HG02943 (cell line): ENCODE data around the gene DHX9.

Experiments
- ATAC-seq: cut with Tn5 transposase; IDR thresholded peaks from one replicate; pipeline ENCODE4 v1.9.1; 2021; ENCODE audit warnings: mild to moderate bottlenecking, low read depth, moderate library complexity; ENCODE audit not compliant: unreplicated experiment

The DHX9 gene

DNA sequence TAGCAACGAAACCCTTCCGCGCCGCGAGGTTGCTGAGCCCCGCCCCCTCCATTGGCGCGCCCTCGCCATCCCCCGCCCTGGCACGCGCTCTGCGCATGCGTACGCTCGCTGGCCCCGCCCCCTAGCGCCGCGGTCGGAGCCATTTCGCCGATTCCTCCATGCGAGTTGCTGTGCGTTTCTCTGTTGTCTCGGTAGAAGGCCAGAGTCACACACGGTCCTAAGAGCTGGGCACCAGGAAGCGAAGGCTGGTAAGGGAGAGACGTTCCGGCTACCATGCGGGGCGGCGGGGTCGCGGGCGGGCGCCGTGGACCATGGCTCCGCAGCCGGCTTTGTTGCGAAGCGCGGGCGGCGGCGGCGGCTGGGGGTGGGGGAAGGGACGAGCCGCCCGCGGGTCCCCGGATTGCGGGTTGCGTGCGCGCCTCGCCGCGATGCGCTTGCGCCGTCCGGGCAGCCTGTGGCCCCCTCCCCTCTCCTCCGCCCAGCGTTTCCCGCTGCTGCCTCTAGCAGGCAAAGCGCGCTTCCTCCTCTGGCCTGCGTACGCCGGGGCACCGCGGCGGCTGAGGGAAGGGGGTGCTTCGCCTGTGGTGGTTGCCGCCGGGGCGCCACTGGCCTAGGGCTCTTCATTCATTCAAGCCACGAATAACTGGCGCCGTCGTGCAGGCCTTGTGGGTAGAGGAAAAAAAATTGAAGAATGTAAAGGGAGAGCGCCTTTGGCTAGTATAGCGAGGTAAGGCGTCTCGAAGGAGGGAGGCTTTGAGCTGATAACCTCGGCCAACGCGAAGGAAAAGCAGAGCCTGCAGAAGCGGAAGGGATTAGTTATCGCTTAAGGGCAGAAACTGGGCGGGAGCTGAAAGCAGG, at the start of gene DHX9:
DHX9 (plus strand) TSS at position 139 of the 858 bp plus-strand sequence. CDS start 3,220 bp downstream, outside the sequence.
- ATAC-seq, result peak; percentile 75

DNA sequence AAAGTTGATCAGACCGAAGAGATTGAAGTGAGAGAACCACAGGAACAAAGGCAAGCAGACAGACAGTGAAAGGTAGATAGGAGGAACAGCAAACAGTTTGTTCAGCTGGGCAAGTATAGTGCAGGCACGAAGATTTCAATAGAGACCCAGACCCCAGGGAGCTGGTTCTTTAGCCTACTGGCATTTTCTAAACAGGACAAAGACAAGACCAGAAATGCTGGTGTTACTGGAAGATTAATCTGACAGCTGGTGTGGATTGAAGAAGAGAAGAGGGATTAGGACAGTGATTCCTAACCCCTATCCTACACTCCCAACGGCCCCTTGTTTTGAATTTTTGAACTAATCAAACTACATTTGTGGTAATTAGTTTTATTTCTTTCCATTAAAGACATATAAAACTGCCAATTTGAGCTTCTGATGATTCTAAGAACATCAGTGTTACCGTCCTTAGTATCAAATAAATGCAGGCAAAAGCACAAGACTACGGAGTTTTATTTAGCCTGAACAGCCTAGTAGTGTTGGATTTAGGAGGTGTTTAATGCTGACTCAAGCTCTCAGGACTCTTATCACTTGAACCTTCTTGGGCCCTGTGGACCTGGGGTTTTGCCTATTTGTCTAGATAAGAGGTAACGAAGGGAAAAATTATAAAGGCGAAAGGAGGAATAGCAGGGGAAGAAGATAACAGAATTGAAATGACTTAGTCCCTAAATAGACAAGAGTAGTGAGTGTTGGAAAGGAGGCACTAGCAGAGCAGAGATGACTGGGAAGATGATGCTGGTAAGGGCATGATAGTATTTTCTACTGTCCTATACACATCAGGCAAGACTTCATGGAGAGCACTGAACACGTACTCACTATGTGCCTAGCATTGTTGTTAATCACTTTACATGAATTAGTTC, 47.6 kb upstream of the DHX9 start:
- ATAC-seq, result no peak

GRCh38 chr1:182794091-182794490, 45.1 kb upstream of the DHX9 start:
- no peak for ATAC-seq

DNA sequence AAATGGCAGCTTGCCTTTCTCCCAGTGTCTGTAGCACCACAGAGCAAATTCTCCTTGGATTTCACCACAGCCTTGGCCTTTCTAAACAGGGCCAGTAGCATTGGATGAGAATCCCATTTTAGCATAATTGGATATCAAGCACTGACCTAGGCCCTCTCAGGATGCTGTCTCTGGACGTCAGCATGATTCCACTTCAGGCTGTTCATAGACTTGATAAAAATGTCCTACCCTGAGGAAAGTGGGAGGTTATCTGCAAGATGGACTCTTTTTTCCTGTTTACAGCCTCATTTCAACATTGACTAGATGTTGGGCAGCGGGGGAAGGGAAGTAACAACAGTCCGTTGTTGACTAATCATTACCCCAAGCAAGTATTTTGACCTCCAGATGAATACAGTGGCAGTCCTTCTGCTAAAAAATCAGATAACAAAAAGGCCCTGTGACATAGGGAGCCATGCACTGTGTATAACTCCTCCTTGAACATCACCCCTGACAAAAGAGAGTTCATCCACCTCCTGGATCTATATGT, 44.4 kb upstream of the DHX9 start:
- ATAC-seq, result no peak

- ATAC-seq, result no peak
Measured at GRCh38 chr1:182795563-182796228, 43.5 kb upstream of the DHX9 start.

GRCh38 chr1:182802006-182802803, 36.9 kb upstream of the DHX9 start:
- ATAC-seq, result no peak

DNA sequence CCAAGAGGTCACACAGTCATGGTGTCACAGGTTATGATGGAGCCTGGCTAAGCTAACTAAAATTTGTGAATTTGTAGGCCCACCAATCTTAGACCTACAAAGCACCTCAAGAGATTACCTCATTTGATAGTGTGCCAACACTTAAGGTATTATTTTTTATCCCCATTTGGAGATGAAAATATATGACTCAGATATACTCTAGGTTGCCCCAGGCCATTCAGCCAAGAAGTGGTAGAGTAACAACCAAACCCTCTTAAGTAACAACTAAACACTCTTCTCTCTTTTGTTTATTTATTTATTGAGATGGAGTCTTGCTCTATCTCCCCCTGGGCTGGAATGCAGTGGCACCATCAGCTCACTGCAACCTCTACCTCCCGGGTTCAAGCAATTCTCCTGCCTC, 35.3 kb upstream of the DHX9 start:
- no peak for ATAC-seq

GRCh38 chr1:182806015-182806678, 33.0 kb upstream of the DHX9 start:
- ATAC-seq, result no peak

GRCh38 chr1:182807907-182808306, 31.2 kb upstream of the DHX9 start:
- ATAC-seq, result no peak

DNA sequence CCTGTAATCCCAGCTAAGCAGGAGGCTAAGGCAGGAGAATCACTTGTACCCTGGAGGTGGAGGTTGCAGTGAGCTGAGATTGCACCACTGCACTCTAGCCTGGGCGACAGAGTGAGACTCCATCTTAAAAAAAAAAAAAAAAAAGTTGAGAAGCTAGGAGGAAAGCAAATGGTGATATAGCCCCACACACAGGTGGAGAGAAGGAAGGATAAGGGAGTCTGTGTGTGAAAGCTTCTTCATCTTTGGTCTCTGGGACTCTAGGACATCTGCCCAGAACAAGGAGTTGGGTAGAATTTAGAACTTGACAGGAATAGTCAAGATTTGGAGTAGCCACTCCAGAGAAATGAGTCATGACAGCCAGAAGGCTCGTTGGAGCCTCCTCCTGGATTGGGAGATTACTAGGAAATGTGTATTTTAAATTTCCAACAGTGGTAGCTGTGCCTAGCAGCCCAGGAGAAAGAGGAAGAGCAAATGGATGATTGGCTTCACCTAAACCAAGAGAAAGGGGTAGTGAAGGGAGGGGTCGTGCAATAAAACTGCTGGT, 29.7 kb upstream of the DHX9 start:
- no peak for ATAC-seq

- ATAC-seq, result no peak
Measured at GRCh38 chr1:182811975-182812722, 27.0 kb upstream of the DHX9 start.

- no peak for ATAC-seq
Measured at GRCh38 chr1:182816863-182817262, 22.3 kb upstream of the DHX9 start.

- no peak for ATAC-seq
Measured at GRCh38 chr1:182817802-182818201, 21.3 kb upstream of the DHX9 start.

GRCh38 chr1:182823220-182823619, 15.9 kb upstream of the DHX9 start:
- ATAC-seq, result no peak

DNA sequence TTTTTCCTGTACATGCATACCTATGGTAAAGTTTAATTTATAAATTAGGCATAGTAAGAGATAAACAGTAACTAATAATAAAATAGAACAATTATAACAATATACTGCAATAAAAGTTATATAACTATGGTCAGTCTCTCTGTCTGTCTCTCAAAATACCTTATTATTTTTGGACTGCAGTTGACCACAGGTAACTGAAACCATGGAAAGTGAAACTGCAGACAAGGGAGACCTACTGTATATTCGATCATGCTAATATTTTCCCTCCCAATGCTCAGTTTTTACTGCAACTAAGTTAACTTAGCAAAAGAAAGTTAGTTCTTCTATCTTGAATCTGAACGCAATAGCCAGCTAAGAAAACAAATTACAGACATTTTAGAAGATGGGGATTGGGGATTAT, 12.3 kb upstream of the DHX9 start:
- ATAC-seq, result no peak

GRCh38 chr1:182829285-182829932, 9.7 kb upstream of the DHX9 start:
- no peak for ATAC-seq

GRCh38 chr1:182833271-182833670, 5.9 kb upstream of the DHX9 start:
- ATAC-seq, result no peak

DNA sequence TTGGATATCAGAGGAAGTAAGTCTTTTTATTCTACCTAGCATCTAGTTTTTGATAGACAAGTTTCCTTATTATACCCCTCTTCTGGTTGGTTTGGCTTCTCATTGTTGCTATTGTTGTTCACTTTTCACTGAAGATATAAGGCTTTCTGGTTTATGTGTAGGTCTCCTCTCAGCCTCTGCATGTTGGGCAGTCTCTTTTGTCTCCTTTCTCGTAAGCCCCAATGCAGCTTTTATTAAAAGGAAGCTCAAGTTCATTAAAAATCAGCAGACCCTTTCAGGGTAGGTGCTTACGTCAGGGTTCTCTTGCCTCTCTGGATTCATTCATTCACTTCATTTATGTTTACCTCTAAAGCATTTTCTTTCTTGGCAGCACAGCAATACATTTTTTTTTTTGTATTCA, 4.8 kb upstream of the DHX9 start:
- no peak for ATAC-seq
